Adrenal gland (tissue), 12 donors: ENCODE measurements around the gene ANKRD11. TPM values are rescaled to one million over a fixed set of nuclear protein-coding genes. Genes with fewer than 3 reads are reported as not detected.

Experiments used
- DNase-seq, 7 donors: peaks; one replicate each; pipeline ENCODE4 v3.0.0-alpha.2; 2019 to 2020
- H3K27ac ChIP-seq, 5 donors: fragments of 200-600 bp; sonication (generic) in 4 of 5; 1 replicate in 3 of 5; 2 replicates in 2 of 5; pipeline versions ENCODE4 v1.5.1 to v1.8.0; 2016 to 2020; ENCODE audit warnings: mild to moderate bottlenecking in 1 of 5
- H3K27me3 ChIP-seq: fragments of 200-600 bp; 2 replicates; pipeline ENCODE4 v1.8.0; 2021
- H3K36me3 ChIP-seq, 2 donors: fragments of 200-600 bp; replicated peaks in 1 of 2; 1 replicate in 1 of 2; 2 replicates in 1 of 2; pipeline versions ENCODE4 v1.5.1 to v1.8.0; 2018 to 2022
- H3K4me1 ChIP-seq, 2 donors: fragments of 200-600 bp; replicated peaks in 1 of 2; 1 replicate in 1 of 2; 2 replicates in 1 of 2; pipeline versions ENCODE4 v1.5.1 to v1.8.0; 2018 to 2021
- H3K4me3 ChIP-seq, 4 donors: fragments of 200-600 bp; sonication (generic) in 3 of 4; one replicate each; pipeline ENCODE4 v1.5.1; 2016 to 2018
- H3K9me3 ChIP-seq, 3 donors: fragments of 200-600 bp; sonication (generic) in 1 of 3; replicated peaks in 1 of 3; 1 replicate in 2 of 3; 2 replicates in 1 of 3; pipeline versions ENCODE4 v1.5.1 to v1.8.0; 2016 to 2021
- CTCF ChIP-seq, 6 experiments: fragments of 450-650 bp in 4 of 6; fragments of 200-600 bp in 2 of 6; sonication (generic) in 1 of 6; IDR thresholded peaks; 1 replicate in 5 of 6; 2 replicates in 1 of 6; pipeline versions ENCODE4 v1.5.1 to v1.8.0; 2016 to 2021; ENCODE audit warnings: antibody characterized with exemption in 6 of 6, mild to moderate bottlenecking in 2 of 6, moderate library complexity in 1 of 6
- POLR2A ChIP-seq, 2 donors: fragments of 450-650 bp; IDR thresholded peaks; one replicate each; pipeline ENCODE4 v1.6.1; 2017; ENCODE audit warnings: antibody characterized with exemption in 2 of 2, mild to moderate bottlenecking in 2 of 2, moderate library complexity in 1 of 2
- WGBS, 4 donors: extraction: QIAGEN DNeasy Blood & Tissue Kit in 2 of 4; methylation state at CpG; one replicate each; pipeline versions ENCODE4 v1.1.5 to v1.1.7; 2013 to 2017; 5-methylcytosine and 5-hydroxymethylcytosine counted together
- intact Hi-C, 2 donors: fragments of 100-400 bp; cut with DNase I; formaldehyde crosslinking; loops; one replicate each; pipeline versions ENCODE4 v1.14.1 to v1.15.0; 2022 to 2023
- polyA plus RNA-seq, 3 donors: library from polyadenylated mRNA; stranded (reverse); fragments of 200-250 nt in 2 of 3; fragments of 350-450 nt in 1 of 3; fragmentation: Illumina TruSeq in 1 of 3; extraction: RNeasy Lipid Tissue Mini Kit (QIAGEN cat#74804) in 1 of 3; gene quantifications; one replicate each; pipeline ENCODE4 v1.2.3, GENCODE V29; 2013 to 2014
- total RNA-seq, 9 donors: library from RNA; depleted of rRNA in 4 of 9; stranded (reverse); fragments of >200 nt in 4 of 9; fragments of 120-200 nt in 1 of 9; fragmentation: NEBNext Ultra II Directional in 1 of 9; extraction: Animal tissue kit (Norgen Biotek cat#: 25700) in 1 of 9; gene quantifications; one replicate each; pipeline versions ENCODE4 v1.1.0 to v1.2.4, GENCODE V29; 2013 to 2023
- donor health status: healthy with polysubstance abuse.
- donor health status: Bipolar disorder and iron deficiency.
- donor health status: DM: yes; HTN: yes; CAD: no.
- donor health status: DM: no; HTN: no; CAD: no.
- donor health status: DM: no; HTN: no; CAD: no.
- donor health status: DM: yes; HTN: yes; CAD: no.

The ANKRD11 gene
- total and polyA plus RNA-seq, 12 donors: 29.7 to 127 (median 80.1) TPM

- TF ChIP-seq CTCF (IDR thresholded peaks at IDR 0.05) (no peak), POLR2A (IDR thresholded peaks at IDR 0.05) (no peak)
- intact Hi-C loops: no loop called here
- DNase-seq: no peak
- H3K4me3 ChIP-seq: no peak overlapping the region
- 91 to 95% (median 93%) methylated on average over 15 to 16 of the region's 16 CpGs for WGBS, 4 donors
- H3K9me3 ChIP-seq: no peaks in the 10 kb centered on the region
- H3K27me3 ChIP-seq: no peaks in the 10 kb centered on the region
- no peaks in the 10 kb centered on the region for H3K36me3 ChIP-seq
- H3K4me1 ChIP-seq: peaks cover 24 to 70% of the 10 kb centered on the region in 2 donors
- H3K27ac ChIP-seq: peak overlapping the region in 1 of 5 donors; percentile 50
These were observed 134.7 kb downstream of the ANKRD11 start for GRCh38 chr16:89355686-89356085.

GRCh38 chr16:89355007-89355406 is 135.4 kb downstream of the ANKRD11 start:
- Histone ChIP-seq H3K9me3 (no peaks in the 10 kb centered on the region), H3K4me1 (peaks cover 23 to 63% of the 10 kb centered on the region in 2 donors), H3K27ac (no peak overlapping the region), H3K27me3 (no peaks in the 10 kb centered on the region), H3K36me3 (no peaks in the 10 kb centered on the region), H3K4me3 (no peak overlapping the region)
- TF ChIP-seq CTCF (IDR thresholded peaks at IDR 0.05) (no peak), POLR2A (IDR thresholded peaks at IDR 0.05) (no peak)
- intact Hi-C loops: no loop called here
- 92 to 95% (median 93%) methylated on average over 11 to 16 of the region's 16 CpGs for WGBS, 4 donors
- no peak for DNase-seq

GRCh38 chr16:89354325-89354724 is 136.0 kb downstream of the ANKRD11 start:
- Histone ChIP-seq H3K4me3 (no peak overlapping the region), H3K4me1 (peaks cover 23 to 56% of the 10 kb centered on the region in 2 donors), H3K9me3 (no peaks in the 10 kb centered on the region), H3K27me3 (no peaks in the 10 kb centered on the region), H3K27ac (peak overlapping the region in 1 of 5 donors; percentile 21), H3K36me3 (no peaks in the 10 kb centered on the region)
- intact Hi-C loops: no loop called here
- TF ChIP-seq POLR2A (IDR thresholded peaks at IDR 0.05) (no peak), CTCF (IDR thresholded peaks at IDR 0.05) (no peak)
- DNase-seq: no peak
- 58 to 76% (median 68%) methylated on average over 6 of the region's 6 CpGs for WGBS, 4 donors

- Histone ChIP-seq H3K36me3 (no peaks in the 10 kb centered on the region), H3K27me3 (no peaks in the 10 kb centered on the region), H3K27ac (peak overlapping the region in 1 of 5 donors; percentile 12), H3K4me1 (peaks cover 15 to 35% of the 10 kb centered on the region in 2 donors), H3K4me3 (no peak overlapping the region), H3K9me3 (no peaks in the 10 kb centered on the region)
- peak in 1 of 7 donors; percentile 28 for DNase-seq
- no peak for TF ChIP-seq POLR2A (IDR thresholded peaks at IDR 0.05)
- no peak for TF ChIP-seq CTCF (IDR thresholded peaks at IDR 0.05)
- 84 to 96% (median 87%) methylated on average over 6 to 13 of the region's 13 CpGs for WGBS, 4 donors
- intact Hi-C loops: no loop called here
These were observed 138.2 kb downstream of the ANKRD11 start for GRCh38 chr16:89352091-89352681.
